Measurements from ENCODE around the gene ALOXE3.

The ALOXE3 gene

DNA sequence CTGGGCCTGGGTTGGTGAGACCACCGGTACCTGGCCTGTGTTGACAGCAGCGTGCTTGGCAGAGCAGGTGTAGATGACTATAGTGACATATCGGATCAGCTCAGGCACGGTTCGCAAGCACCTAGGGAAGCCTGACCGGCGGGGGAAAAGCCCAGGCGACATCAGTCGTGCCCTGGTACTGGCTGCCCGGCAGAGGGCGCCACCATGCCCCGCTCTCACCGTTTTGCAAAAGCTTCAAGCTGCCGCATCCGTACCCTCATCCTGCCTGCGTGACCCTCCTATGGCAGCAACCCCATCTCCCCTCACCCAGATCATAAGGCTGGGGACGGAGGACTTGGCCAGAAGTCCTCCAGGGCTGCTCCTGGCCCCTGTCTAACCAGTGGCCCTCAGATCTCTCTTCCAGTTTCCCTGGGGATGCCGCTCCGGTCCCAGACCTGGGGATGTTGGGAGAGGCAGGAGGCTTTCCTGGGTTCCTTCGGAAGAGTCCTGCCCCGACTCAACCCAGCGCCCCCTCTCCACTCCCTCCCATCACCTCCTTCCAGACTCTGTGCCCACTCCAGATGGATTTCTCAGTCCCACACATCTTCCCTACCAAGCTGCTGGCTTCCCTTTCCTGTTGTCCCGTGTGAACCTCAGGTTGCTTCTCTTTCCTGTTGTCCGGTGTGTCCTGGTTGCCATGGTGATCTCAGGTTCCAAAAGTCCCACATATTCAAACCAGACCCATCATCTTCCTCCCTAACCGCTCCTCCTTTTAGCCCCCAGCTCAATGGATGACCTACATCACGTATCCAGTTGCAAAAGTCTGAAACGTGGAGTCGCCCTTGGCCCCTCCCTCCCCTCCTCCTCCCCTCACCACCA lies 44.5 kb downstream of the ALOXE3 start:
- no peaks in the 10 kb centered on the region; the same call in 1 of the 2 replicates for H3K4me1 ChIP-seq (ENCODE audit: insufficient read depth, low read length)
- H3K36me3 ChIP-seq (ENCODE audit: insufficient read depth, low read length): no peaks in the 10 kb centered on the region
- H3K9me3 ChIP-seq (ENCODE audit: control insufficient read depth, insufficient read depth, low read length): no peaks in the 10 kb centered on the region
- H3K9ac ChIP-seq (ENCODE audit: low read depth, low read length): peak overlapping the region; percentile 6; the same call in 1 of the 2 replicates

GRCh38 chr17:8072729-8073461 lies 45.4 kb downstream of the ALOXE3 start:
- Histone ChIP-seq H3K36me3 (ENCODE audit: insufficient read depth, low read length) (no peaks in the 10 kb centered on the region), H3K9ac (ENCODE audit: low read depth, low read length) (peak overlapping the region; percentile 25; the same call in 1 of the 2 replicates), H3K4me1 (ENCODE audit: insufficient read depth, low read length) (no peaks in the 10 kb centered on the region; the same call in 1 of the 2 replicates), H3K9me3 (ENCODE audit: control insufficient read depth, insufficient read depth, low read length) (no peaks in the 10 kb centered on the region)

GRCh38 chr17:8072341-8072728 lies 46.0 kb downstream of the ALOXE3 start:
- no peaks in the 10 kb centered on the region; the same call in 1 of the 2 replicates for H3K4me1 ChIP-seq (ENCODE audit: insufficient read depth, low read length)

GRCh38 chr17:8071496-8071895 lies 46.8 kb downstream of the ALOXE3 start:
- no peak overlapping the region for H3K9ac ChIP-seq (ENCODE audit: low read depth, low read length)
- no peaks in the 10 kb centered on the region for H3K9me3 ChIP-seq (ENCODE audit: control insufficient read depth, insufficient read depth, low read length)
- no peaks in the 10 kb centered on the region; the same call in 1 of the 2 replicates for H3K4me1 ChIP-seq (ENCODE audit: insufficient read depth, low read length)
- no peaks in the 10 kb centered on the region for H3K36me3 ChIP-seq (ENCODE audit: insufficient read depth, low read length)

More at GRCh38 chr17:8072341-8072728, 46.0 kb downstream of the ALOXE3 start:
- Histone ChIP-seq H3K9ac (ENCODE audit: low read depth, low read length) (peak overlapping the region; percentile 25; the same call in 1 of the 2 replicates), H3K9me3 (ENCODE audit: control insufficient read depth, insufficient read depth, low read length) (no peaks in the 10 kb centered on the region), H3K36me3 (ENCODE audit: insufficient read depth, low read length) (no peaks in the 10 kb centered on the region)

GRCh38 chr17:8069587-8069860 lies 48.8 kb downstream of the ALOXE3 start:
- no peak overlapping the region for H3K9ac ChIP-seq (ENCODE audit: low read depth, low read length)
- no peaks in the 10 kb centered on the region; the same call in 1 of the 2 replicates for H3K4me1 ChIP-seq (ENCODE audit: insufficient read depth, low read length)
- H3K36me3 ChIP-seq (ENCODE audit: insufficient read depth, low read length): no peaks in the 10 kb centered on the region
- H3K9me3 ChIP-seq (ENCODE audit: control insufficient read depth, insufficient read depth, low read length): no peaks in the 10 kb centered on the region

- no peak overlapping the region for H3K9ac ChIP-seq (ENCODE audit: low read depth, low read length)
- H3K9me3 ChIP-seq (ENCODE audit: control insufficient read depth, insufficient read depth, low read length): no peaks in the 10 kb centered on the region
- H3K4me1 ChIP-seq (ENCODE audit: insufficient read depth, low read length): no peaks in the 10 kb centered on the region; the same call in 1 of the 2 replicates
- H3K36me3 ChIP-seq (ENCODE audit: insufficient read depth, low read length): no peaks in the 10 kb centered on the region
Observed at GRCh38 chr17:8068736-8069586, 49.4 kb downstream of the ALOXE3 start.

GRCh38 chr17:8067806-8068205 lies 50.5 kb downstream of the ALOXE3 start:
- no peaks in the 10 kb centered on the region for H3K9me3 ChIP-seq (ENCODE audit: control insufficient read depth, insufficient read depth, low read length)
- H3K4me1 ChIP-seq (ENCODE audit: insufficient read depth, low read length): 0 out of 2 replicates have a peak, but pooled peaks cover 3% of the 10 kb centered on the region
- no peaks in the 10 kb centered on the region for H3K36me3 ChIP-seq (ENCODE audit: insufficient read depth, low read length)
- H3K9ac ChIP-seq (ENCODE audit: low read depth, low read length): no peak overlapping the region

- Histone ChIP-seq H3K4me1 (ENCODE audit: insufficient read depth, low read length) (peaks cover 7% of the 10 kb centered on the region; the same call in 1 of the 2 replicates), H3K9ac (ENCODE audit: low read depth, low read length) (no peak overlapping the region), H3K9me3 (ENCODE audit: control insufficient read depth, insufficient read depth, low read length) (no peaks in the 10 kb centered on the region), H3K36me3 (ENCODE audit: insufficient read depth, low read length) (no peaks in the 10 kb centered on the region)
Observed at GRCh38 chr17:8066841-8067775, 51.2 kb downstream of the ALOXE3 start.

DNA sequence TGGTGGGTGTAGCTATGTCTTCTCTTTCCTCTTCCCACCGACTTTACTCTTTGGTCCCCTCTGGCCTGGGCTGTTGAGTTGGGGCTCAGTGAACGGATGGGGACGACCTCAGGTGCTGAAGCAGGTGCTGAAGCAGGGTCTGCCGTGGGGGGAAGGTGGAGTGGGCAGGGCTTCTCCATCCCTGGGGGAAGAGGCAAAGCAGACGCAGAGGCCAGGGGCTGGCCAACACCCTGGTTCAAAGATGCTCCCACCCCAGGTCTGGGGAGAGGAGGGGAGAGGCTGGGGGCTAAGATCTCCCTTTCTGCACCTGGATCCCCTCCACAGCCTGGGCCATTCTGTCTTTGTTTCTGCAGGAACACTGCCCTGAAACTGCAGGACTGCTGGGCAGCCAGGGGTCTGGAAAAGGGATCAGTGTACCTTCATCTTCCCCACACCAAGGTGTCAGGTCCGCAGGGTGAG lies 53.7 kb downstream of the ALOXE3 start:
- Histone ChIP-seq H3K9ac (ENCODE audit: low read depth, low read length) (no peak overlapping the region), H3K36me3 (ENCODE audit: insufficient read depth, low read length) (no peaks in the 10 kb centered on the region), H3K9me3 (ENCODE audit: control insufficient read depth, insufficient read depth, low read length) (no peaks in the 10 kb centered on the region), H3K4me1 (ENCODE audit: insufficient read depth, low read length) (peaks cover 7% of the 10 kb centered on the region)

DNA sequence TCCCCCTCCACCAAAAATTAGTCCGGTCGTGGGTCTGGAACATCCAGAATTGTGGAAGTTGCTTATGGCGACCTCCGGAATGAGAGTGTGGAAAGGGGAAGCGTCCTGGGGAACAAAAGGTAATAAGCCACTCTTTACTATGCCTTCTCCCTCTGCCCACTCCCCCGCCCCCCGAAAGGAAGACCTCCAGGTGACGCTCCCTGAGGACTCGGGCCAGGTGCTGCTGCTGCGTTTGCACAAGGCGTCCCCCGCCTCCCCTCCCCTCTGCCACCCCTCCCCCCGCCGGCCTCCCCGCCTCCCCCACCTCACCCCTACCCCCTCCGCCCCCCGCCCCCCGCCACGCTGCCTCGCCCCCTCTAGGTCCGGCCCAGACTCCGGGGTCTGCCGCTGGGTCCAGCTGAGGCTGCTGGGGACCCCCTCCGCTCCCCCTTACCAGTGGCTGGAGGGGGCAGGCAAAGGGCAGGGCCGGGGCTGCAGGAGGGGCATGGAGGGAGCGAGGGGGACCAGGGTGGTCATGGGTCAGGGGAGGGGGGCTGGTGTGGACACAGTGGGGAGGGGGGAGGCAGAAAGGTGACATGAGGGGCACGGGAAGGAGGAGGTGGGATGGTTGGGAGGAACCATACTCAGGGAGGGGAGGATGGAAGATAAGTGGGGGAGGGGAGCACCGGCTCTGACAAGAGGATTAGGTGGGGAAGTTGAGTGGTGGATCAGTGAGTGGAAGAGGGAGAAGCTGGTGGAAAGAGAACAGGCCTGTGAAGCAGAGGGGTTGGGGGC lies 54.4 kb downstream of the ALOXE3 start:
- H3K9ac ChIP-seq (ENCODE audit: low read depth, low read length): peak overlapping the region; percentile 41; the same call in 1 of the 2 replicates
- peaks cover 7% of the 10 kb centered on the region for H3K4me1 ChIP-seq (ENCODE audit: insufficient read depth, low read length)
- H3K9me3 ChIP-seq (ENCODE audit: control insufficient read depth, insufficient read depth, low read length): no peaks in the 10 kb centered on the region
- H3K36me3 ChIP-seq (ENCODE audit: insufficient read depth, low read length): no peaks in the 10 kb centered on the region

GRCh38 chr17:8062807-8063483 lies 55.4 kb downstream of the ALOXE3 start:
- Histone ChIP-seq H3K36me3 (ENCODE audit: insufficient read depth, low read length) (no peaks in the 10 kb centered on the region), H3K9me3 (ENCODE audit: control insufficient read depth, insufficient read depth, low read length) (no peaks in the 10 kb centered on the region), H3K9ac (ENCODE audit: low read depth, low read length) (peak overlapping the region; percentile 41; the same call in 1 of the 2 replicates), H3K4me1 (ENCODE audit: insufficient read depth, low read length) (peaks cover 7% of the 10 kb centered on the region)

DNA sequence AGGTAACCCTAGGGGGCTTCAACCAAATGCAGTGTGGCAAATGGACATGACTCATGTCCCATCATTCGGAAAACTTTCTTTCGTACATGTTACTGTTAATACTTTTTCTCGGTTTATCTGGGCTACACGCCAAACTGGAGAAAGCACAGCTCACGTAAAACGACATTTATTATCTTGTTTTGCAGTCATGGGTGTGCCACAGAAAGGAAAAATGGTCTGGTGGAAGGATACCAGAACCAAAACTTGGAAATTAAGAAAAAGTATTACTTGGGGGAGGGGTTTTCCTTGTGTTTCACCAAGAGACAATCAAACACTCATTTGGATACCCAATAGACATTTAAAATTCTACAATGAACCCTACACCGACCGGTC lies 55.9 kb downstream of the ALOXE3 start:
- H3K36me3 ChIP-seq (ENCODE audit: insufficient read depth, low read length): no peaks in the 10 kb centered on the region
- peak overlapping the region; percentile 24; the same call in 1 of the 2 replicates for H3K9ac ChIP-seq (ENCODE audit: low read depth, low read length)
- H3K4me1 ChIP-seq (ENCODE audit: insufficient read depth, low read length): peaks cover 7% of the 10 kb centered on the region
- H3K9me3 ChIP-seq (ENCODE audit: control insufficient read depth, insufficient read depth, low read length): no peaks in the 10 kb centered on the region

All from ES-I3 (cell line).